ENCODE results near the gene RHOJ.

The RHOJ gene

GRCh38 chr14:63209160-63209559 lies 4.9 kb downstream of the RHOJ start:
- DNase-seq = no peak

- no peak for DNase-seq
These were observed 6.6 kb downstream of the RHOJ start for GRCh38 chr14:63210812-63211211.

- DNase-seq = no peak
These were observed 8.0 kb downstream of the RHOJ start for GRCh38 chr14:63212209-63212608.

GRCh38 chr14:63212776-63213500 lies 8.7 kb downstream of the RHOJ start:
- DNase-seq = no peak

- DNase-seq = no peak
These were observed 10.4 kb downstream of the RHOJ start for GRCh38 chr14:63214417-63215196.

GRCh38 chr14:63220526-63220925 lies 16.3 kb downstream of the RHOJ start:
- no peak for DNase-seq

GRCh38 chr14:63223596-63223995 lies 19.4 kb downstream of the RHOJ start:
- DNase-seq = no peak

- peak; percentile 92 for DNase-seq
These were observed 20.0 kb downstream of the RHOJ start for GRCh38 chr14:63224196-63224595.

DNA sequence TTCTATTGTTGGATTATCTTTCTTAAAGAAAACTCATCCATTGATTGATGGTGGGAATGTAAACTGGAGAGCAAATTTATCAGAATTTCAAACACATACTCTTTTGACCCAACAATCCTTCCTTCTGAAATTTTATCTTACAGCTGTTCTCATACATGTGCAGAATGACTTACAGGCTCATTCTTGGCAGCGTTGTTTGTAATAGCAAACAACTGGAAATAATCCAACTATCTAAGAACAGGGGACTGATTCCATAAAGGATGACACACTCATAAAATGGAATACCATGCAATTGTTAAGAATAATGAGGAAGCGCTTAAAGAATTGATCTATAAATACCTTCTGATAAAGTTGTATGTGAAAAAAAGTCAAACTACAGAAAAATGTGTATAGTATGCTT lies 24.0 kb downstream of the RHOJ start:
- no peak for DNase-seq

DNA sequence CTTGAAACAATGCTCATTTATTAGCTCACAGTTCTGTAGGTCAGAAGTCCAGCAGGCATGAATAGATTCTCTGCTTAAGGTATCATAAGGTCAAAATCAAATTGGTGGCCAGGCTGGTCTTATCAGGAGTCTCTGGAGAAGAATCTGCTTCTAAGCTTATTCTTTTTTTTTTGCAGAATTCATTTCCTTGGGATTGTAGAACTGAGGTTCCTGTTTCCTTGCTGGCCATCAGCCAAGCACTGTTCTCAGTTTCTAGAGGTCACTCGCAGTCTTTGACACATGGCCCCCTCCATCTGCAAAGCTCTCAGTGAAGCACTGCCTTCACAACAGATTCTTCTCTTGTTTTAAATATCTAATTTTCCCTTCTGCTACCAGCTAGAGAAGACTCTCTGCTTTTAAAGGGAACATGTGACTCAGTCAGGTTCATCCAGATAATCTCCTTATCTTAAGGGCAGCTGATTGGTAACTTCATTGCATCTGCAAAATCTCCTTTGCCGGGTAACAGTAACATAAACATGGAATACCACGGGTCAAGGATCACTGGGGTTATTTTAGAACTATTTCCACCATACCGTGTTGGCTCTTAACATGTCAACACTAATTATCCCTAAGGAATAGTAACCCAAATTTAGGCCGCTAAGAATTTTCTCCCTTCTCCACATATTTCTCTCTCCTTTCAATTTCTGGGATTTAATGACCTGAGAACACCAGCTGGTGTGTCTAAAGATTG lies 25.3 kb downstream of the RHOJ start:
- no peak for DNase-seq

DNA sequence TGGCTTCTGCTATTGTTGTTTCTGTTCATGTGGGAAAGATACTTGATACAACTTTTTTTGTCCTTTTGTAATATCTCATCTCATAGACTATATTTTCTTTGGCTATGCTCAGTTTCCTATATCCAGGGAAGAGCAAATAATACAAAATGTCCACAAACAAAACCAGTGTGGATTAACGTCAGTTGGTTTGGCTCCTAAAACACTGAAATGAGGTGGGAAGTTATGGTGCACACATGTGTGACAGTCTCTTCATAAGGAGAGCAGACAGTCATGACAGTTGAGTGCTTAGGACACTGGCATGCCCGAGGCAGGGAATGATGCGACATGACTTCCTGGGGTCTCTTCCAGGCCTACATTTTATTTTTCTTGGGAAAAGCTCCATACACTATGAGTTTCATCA lies 27.5 kb downstream of the RHOJ start:
- DNase-seq = no peak

DNA sequence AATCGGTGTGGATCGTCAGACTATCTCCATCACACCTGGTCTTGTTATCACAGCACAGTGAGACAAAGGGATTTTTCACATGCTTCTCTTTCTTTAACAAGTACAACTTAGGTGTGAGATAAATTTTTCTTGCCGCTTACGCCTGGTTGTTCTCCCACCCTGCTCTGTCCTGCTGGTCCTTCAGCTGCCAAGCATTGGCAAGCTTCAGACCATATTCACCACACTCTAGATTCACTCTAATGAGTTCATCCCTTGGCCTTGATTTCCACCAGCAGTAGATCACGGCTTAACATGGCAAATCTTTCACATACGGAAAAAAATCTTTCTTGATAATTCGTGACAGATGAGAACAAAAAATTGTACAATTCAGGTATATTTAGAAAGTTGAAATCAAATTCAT lies 33.5 kb downstream of the RHOJ start:
- no peak for DNase-seq

GRCh38 chr14:63240221-63240620 lies 36.0 kb downstream of the RHOJ start:
- no peak for DNase-seq

- no peak for DNase-seq
These were observed 36.9 kb downstream of the RHOJ start for GRCh38 chr14:63241096-63241495.

DNA sequence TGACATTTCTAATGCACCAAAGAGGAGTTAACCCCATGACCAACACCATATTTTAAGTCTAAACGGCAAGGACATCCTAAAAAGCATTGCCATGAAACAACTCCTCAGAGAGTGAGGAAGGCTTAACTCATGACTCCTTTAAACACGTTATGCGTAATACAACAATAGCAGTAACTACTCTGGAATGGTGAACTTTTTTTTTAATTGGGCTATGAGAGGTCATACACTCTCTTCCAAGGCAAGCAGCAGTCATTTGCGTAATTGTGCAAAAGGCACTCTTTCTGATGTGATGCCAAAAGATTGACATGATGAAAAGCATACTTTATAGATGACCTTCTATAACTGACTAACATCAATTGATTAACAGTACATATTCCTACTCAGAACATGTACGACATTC lies 39.4 kb downstream of the RHOJ start:
- DNase-seq = no peak

- no peak for DNase-seq
These were observed 41.6 kb downstream of the RHOJ start for GRCh38 chr14:63245893-63246292.

- DNase-seq = no peak
These were observed 44.0 kb downstream of the RHOJ start for GRCh38 chr14:63248211-63248610.

GRCh38 chr14:63249092-63249491 lies 44.8 kb downstream of the RHOJ start:
- DNase-seq = no peak

- no peak for DNase-seq
These were observed 53.1 kb downstream of the RHOJ start for GRCh38 chr14:63257299-63257698.

- DNase-seq = no peak
These were observed 58.2 kb downstream of the RHOJ start for GRCh38 chr14:63262446-63262845.

DNA sequence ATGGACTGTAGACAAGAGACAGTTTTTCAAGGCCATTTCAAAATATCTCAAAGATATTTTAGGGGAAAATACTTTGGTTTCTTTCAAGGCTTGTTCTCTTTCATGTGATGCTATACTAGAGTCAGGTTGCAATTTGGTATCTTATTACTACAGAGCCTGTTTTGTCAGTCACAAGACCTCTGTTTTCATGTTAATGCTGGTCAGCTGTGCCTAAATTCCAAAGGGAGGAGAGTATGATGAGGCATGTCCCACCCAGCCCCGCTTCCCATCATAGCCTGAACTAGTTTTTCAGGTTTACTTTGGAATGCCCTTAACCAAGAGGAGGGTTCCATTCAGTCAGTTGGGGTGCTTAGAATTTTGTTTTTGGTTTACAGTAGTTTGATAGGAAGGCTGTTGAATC lies 61.9 kb downstream of the RHOJ start:
- DNase-seq = no peak

DNA sequence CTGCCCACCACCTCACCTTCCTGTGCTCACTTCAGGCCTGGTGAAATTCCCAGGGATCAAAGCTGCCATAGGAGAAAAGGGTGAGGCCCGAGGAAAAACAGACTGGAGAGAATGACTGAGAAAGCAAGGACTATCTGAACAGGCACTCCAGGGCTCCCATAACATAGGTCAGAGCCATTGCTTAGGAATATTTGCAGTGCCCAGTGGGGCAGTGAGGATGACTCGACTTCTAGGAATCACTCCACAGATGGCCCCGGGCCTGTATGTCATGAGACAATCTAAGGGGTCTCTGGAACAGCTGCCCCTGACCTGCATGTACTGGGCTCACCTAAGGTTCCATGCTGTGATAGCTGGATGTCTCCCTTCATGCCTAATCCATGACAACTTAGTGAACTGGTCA lies 62.9 kb downstream of the RHOJ start:
- no peak for DNase-seq

DNA sequence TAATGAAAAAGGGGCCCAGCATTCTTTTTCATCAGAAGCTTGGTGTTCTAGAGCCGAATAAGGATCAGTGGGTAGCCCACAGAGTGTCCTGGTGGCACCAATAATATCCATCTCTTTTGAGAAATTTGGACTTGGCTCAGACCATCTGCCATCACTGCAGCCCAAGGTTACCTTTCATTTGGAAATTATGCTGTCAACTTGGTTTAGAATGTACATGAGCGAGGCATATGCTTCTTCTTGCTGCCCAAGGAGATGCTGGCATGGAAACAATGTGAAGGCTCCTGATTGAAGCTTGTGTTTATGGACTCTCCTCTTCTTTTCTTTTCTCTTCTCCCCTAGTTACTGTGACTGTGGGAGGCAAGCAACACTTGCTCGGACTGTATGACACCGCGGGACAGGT lies 64.5 kb downstream of the RHOJ start:
- DNase-seq = no peak
